Sigmoid colon (tissue), 7 donors: ENCODE data around the gene IL20RA. TPM values are rescaled to one million over a fixed set of nuclear protein-coding genes. Genes with fewer than 3 reads are reported as not detected.
"Not testable (repeated sequence)": the region's sequence is repeated elsewhere in the genome, so short reads cannot be mapped to it uniquely, and the experiment has no call there.

Source experiments
- DNase-seq: peaks from one replicate; pipeline ENCODE4 v3.0.0-alpha.2; 2019
- H3K27ac ChIP-seq, 4 donors: fragments of 200-600 bp; sonication (generic); one replicate each; pipeline ENCODE4 v1.5.1; 2016 to 2019; ENCODE audit warnings: mild to moderate bottlenecking in 1 of 4
- H3K27me3 ChIP-seq, 3 donors: fragments of 200-600 bp; sonication (generic); one replicate each; pipeline ENCODE4 v1.5.1; 2019; ENCODE audit warnings: mild to moderate bottlenecking in 1 of 3
- H3K36me3 ChIP-seq, 4 donors: fragments of 200-600 bp; sonication (generic); one replicate each; pipeline ENCODE4 v1.5.1; 2016 to 2019
- H3K4me1 ChIP-seq, 4 donors: fragments of 200-600 bp; sonication (generic); one replicate each; pipeline ENCODE4 v1.5.1; 2017 to 2019
- H3K4me3 ChIP-seq, 4 donors: fragments of 200-600 bp; sonication (generic); one replicate each; pipeline ENCODE4 v1.5.1; 2017 to 2019; ENCODE audit warnings: mild to moderate bottlenecking in 2 of 4, moderate library complexity in 1 of 4
- H3K9me3 ChIP-seq, 4 donors: fragments of 200-600 bp in 3 of 4; sonication (generic) in 3 of 4; one replicate each; pipeline versions ENCODE4 v1.5.1 to v1.6.1; 2013 to 2019
- EP300 ChIP-seq, 4 donors: sonication (generic); formaldehyde crosslinking; IDR thresholded peaks; one replicate each; pipeline ENCODE4 v1.6.1; 2017; ENCODE audit warnings: antibody characterized with exemption in 4 of 4
- POLR2A ChIP-seq, 2 donors: fragments of 450-650 bp; IDR thresholded peaks; one replicate each; pipeline ENCODE4 v1.6.1; 2016; ENCODE audit warnings: antibody characterized with exemption in 2 of 2, mild to moderate bottlenecking in 2 of 2, moderate library complexity in 2 of 2
- POLR2AphosphoS5 ChIP-seq, 4 donors: sonication (generic); formaldehyde crosslinking; IDR thresholded peaks; one replicate each; pipeline ENCODE4 v1.6.1; 2017; ENCODE audit warnings: antibody characterized with exemption in 4 of 4
- WGBS, 2 donors: extraction: QIAGEN DNeasy Blood & Tissue Kit; methylation state at CpG; one replicate each; pipeline ENCODE4 v1.1.7; 2013; 5-methylcytosine and 5-hydroxymethylcytosine counted together
- intact Hi-C: fragments of 100-400 bp; cut with DNase I; formaldehyde crosslinking; loops from one replicate; pipeline ENCODE4 v1.15.1; 2023
- polyA plus RNA-seq, 3 donors: library from polyadenylated mRNA; stranded (reverse); fragments of 200-250 nt; gene quantifications; one replicate each; pipeline ENCODE4 v1.2.3, GENCODE V29; 2013
- total RNA-seq, 4 donors: library from RNA; depleted of rRNA; stranded (reverse); fragments of >200 nt; gene quantifications; one replicate each; pipeline ENCODE4 v1.1.0, GENCODE V29; 2016
- TF ChIP-seq, protein P1 (sequence below), 4 experiments: fragments of 450-650 bp in 3 of 4; fragments of 200-600 bp in 1 of 4; IDR thresholded peaks; one replicate each; pipeline ENCODE4 v1.5.1; 2016 to 2019; ENCODE audit warnings: antibody characterized with exemption in 4 of 4, mild to moderate bottlenecking in 3 of 4, moderate library complexity in 2 of 4
- donor health status: healthy with polysubstance abuse.
- donor health status: Bipolar disorder and iron deficiency.
- donor health status: healthy.

IL20RA gene
- total and polyA plus RNA-seq, 7 donors, result 0.28 to 7.2 (median 1.8) TPM

DNA sequence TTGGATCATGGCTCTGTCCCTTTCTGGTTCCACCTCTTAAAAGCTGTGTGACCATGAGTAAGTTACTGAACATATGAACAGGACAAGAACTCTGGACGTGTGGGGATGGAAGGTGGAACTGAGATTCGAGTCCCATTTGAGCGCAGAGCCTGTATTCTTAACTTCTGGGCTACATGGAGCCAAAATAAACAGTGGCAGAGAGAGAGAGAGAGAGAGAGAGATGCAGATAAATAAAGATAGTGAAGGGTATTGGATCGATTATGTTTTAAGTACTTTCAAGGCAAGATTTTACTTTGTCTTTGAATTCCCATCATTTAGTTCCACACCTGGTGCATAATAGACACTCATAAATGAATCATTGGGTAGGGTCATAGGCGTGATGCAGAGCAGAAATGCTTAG is 82.9 kb downstream of the IL20RA start:
- intact Hi-C loops, result no loop called here
- TF ChIP-seq POLR2A (IDR thresholded peaks at IDR 0.05) (no peak), POLR2AphosphoS5 (IDR thresholded peaks at IDR 0.05) (no peak), EP300 (IDR thresholded peaks at IDR 0.05) (no peak)
- TF ChIP-seq, protein P1, sequence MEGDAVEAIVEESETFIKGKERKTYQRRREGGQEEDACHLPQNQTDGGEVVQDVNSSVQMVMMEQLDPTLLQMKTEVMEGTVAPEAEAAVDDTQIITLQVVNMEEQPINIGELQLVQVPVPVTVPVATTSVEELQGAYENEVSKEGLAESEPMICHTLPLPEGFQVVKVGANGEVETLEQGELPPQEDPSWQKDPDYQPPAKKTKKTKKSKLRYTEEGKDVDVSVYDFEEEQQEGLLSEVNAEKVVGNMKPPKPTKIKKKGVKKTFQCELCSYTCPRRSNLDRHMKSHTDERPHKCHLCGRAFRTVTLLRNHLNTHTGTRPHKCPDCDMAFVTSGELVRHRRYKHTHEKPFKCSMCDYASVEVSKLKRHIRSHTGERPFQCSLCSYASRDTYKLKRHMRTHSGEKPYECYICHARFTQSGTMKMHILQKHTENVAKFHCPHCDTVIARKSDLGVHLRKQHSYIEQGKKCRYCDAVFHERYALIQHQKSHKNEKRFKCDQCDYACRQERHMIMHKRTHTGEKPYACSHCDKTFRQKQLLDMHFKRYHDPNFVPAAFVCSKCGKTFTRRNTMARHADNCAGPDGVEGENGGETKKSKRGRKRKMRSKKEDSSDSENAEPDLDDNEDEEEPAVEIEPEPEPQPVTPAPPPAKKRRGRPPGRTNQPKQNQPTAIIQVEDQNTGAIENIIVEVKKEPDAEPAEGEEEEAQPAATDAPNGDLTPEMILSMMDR (IDR thresholded peaks at IDR 0.05), result no peak
- peaks cover 0 to 4% (median 0%) of the 10 kb centered on the region in 3 donors for H3K27me3 ChIP-seq

DNA sequence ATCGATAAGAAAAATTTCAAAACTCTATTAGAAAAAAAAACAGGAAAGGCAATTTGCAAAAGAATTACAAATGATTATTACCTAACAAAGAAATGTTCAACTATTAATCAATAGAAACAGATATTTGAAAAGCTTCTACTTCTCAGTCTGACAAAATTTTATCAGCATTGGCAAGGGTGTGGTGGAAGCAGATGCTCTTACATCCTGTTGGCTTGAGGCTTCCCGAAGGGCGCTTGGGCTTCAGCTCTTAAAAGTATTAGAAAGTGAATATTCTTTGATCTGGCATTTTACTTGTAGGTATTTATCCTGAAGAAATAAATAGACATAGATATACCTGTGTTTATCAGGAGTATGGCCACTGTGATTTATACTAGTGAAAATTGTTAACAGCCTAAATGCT is 84.0 kb downstream of the IL20RA start:
- H3K36me3 ChIP-seq, result no peaks in the 10 kb centered on the region
- intact Hi-C loops, result no loop called here

More for the DNA sequence above, 82.9 kb downstream of the IL20RA start:
- no peaks in the 10 kb centered on the region for H3K4me1 ChIP-seq
- no peak for DNase-seq
- 22 to 63% methylated on average over 5 of the region's 5 CpGs for WGBS, 2 donors
- no peaks in the 10 kb centered on the region for H3K9me3 ChIP-seq
- H3K27ac ChIP-seq, result no peak overlapping the region
- no peaks in the 10 kb centered on the region for H3K36me3 ChIP-seq
- no peak overlapping the region for H3K4me3 ChIP-seq

DNA sequence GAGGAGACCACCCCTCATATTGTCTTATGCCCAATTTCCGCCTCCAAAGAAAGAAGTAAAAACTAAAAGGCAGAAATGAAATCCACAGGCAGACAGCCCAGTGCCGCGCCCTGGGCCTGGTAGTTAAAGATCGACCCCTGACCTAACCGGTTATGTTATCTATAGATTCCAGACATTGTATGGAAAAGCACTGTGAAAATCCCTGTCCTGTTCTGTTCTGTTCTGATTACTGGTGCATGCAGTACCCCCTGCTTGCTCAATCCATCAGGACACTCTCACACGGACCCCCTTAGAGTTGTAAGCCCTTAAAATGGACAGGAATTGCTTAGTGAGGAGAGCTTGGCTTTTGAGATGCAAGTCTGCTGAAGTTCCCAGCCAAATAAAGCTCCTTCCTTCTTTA is 84.8 kb downstream of the IL20RA start:
- WGBS, 2 donors, result 17 to 77% methylated on average over 6 of the region's 6 CpGs

More for the DNA sequence above, 84.0 kb downstream of the IL20RA start:
- Histone ChIP-seq H3K27me3 (peaks cover 0 to 4% (median 0%) of the 10 kb centered on the region in 3 donors), H3K4me3 (no peak overlapping the region), H3K27ac (no peak overlapping the region), H3K4me1 (no peaks in the 10 kb centered on the region), H3K9me3 (no peaks in the 10 kb centered on the region)
- no peak for DNase-seq
- TF ChIP-seq, protein P1 (IDR thresholded peaks at IDR 0.05), result no peak
- TF ChIP-seq POLR2A (IDR thresholded peaks at IDR 0.05) (no peak), EP300 (IDR thresholded peaks at IDR 0.05) (no peak), POLR2AphosphoS5 (IDR thresholded peaks at IDR 0.05) (no peak)
- 81 to 83% methylated on average over 3 of the region's 3 CpGs for WGBS, 2 donors

DNA sequence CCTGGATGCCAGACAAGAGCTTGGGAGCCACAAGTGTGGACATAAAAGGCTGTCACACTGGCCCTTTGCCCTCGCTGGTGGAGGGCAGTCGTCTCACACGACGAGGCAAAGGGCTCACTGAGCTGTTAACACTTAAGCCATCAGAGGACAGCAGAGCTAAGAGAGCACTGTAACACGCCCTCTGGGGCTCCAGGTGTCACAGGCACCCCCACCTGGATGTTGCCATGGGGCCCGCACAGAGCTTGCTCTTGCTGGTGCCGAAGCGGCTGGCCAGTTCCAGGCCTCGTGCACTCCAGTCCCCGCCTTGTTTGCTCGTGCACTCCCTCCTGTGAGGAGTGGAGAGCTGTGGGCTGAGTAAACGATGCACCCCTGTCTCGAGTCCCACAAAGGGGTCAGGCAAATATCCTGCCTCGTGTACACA is 85.3 kb downstream of the IL20RA start:
- peaks cover 0 to 4% (median 0%) of the 10 kb centered on the region in 3 donors for H3K27me3 ChIP-seq
- 16 to 56% methylated on average over 14 of the region's 14 CpGs for WGBS, 2 donors
- no peak overlapping the region for H3K4me3 ChIP-seq
- no peaks in the 10 kb centered on the region for H3K9me3 ChIP-seq
- TF ChIP-seq POLR2A (IDR thresholded peaks at IDR 0.05) (no peak), EP300 (IDR thresholded peaks at IDR 0.05) (no peak), POLR2AphosphoS5 (IDR thresholded peaks at IDR 0.05) (no peak)
- TF ChIP-seq, protein P1 (IDR thresholded peaks at IDR 0.05), result no peak
- intact Hi-C loops, result no loop called here
- H3K36me3 ChIP-seq, result no peaks in the 10 kb centered on the region
- DNase-seq, result no peak
- no peaks in the 10 kb centered on the region for H3K4me1 ChIP-seq
- H3K27ac ChIP-seq, result no peak overlapping the region

More for the DNA sequence above, 84.8 kb downstream of the IL20RA start:
- H3K4me3 ChIP-seq, DNase-seq, intact Hi-C loops, H3K27ac ChIP-seq, H3K27me3 ChIP-seq, H3K36me3 ChIP-seq, H3K4me1 ChIP-seq, H3K9me3 ChIP-seq: not testable (repeated sequence)

DNA sequence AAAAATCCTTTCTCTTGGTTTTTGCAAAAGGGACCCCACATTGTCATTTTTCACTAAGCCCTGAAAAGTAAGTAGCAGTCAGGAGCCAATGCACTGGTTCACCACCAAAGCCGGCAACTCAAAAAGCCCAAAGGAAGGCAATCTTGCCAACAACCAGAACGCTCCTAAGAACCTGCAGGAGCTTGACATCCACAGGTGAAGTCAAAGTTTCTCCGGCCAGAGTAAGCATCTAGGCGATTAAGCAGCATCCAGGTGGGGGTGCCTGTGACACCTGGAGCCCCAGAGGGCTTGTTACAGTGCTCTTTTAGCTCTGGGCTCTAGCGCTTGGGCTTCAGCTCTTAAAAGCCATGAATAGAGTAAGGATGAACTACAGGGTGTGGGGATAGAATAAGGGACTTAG is 86.6 kb downstream of the IL20RA start:
- DNase-seq, result no peak
- Histone ChIP-seq H3K9me3 (no peaks in the 10 kb centered on the region), H3K27me3 (peaks cover 0 to 4% (median 0%) of the 10 kb centered on the region in 3 donors), H3K4me3 (no peak overlapping the region), H3K36me3 (no peaks in the 10 kb centered on the region), H3K4me1 (no peaks in the 10 kb centered on the region), H3K27ac (no peak overlapping the region)
- no peak for TF ChIP-seq EP300 (IDR thresholded peaks at IDR 0.05)
- TF ChIP-seq, protein P1 (IDR thresholded peaks at IDR 0.05), result no peak
- TF ChIP-seq POLR2A (IDR thresholded peaks at IDR 0.05), result no peak
- TF ChIP-seq POLR2AphosphoS5 (IDR thresholded peaks at IDR 0.05), result no peak
- WGBS, 2 donors, result 97% methylated on average over 5 of the region's 5 CpGs
- intact Hi-C loops, result no loop called here
